HCT116 (cell line): ENCODE data around the gene CXCR6. TPM values are rescaled to one million over a fixed set of nuclear protein-coding genes. Genes with fewer than 3 reads are reported as not detected.

ENCODE experiments used
- ATAC-seq: fragments of 200-7000 bp; cut with Tn5 transposase; 2 replicates; pipeline ENCODE4 v1.9.1; 2020; ENCODE audit warnings: mild to moderate bottlenecking, moderate library complexity
- BruUV-seq: library from RNA; stranded (reverse); fragments of 400-500 nt; replicated peaks from 2 replicates; lab custom pipeline; 2021; lab: Mats Ljungman, UMichigan
- CTCF ChIA-PET: fragments of 300-600 bp; sonication (Branson Sonifier 250); formaldehyde crosslinking; loops from one replicate; lab custom pipeline; 2021; ENCODE audit warnings: antibody characterized with exemption; lab: Charles Lee
- POLR2A ChIA-PET: fragments of 300-600, 350-600 bp; sonication (Branson Sonifier 250); formaldehyde crosslinking; loops from one replicate; lab custom pipeline; 2021; ENCODE audit warnings: antibody characterized with exemption; lab: Charles Lee
- RAD21 ChIA-PET, 2 experiments: fragments of 300-600 bp; sonication (Branson Sonifier 250); formaldehyde crosslinking; loops; one replicate each; lab custom pipeline; 2023; ENCODE audit warnings: low total read pairs in 2 of 2; ENCODE audit not compliant: uncharacterized antibody in 2 of 2, unreplicated experiment in 2 of 2, low non-redundant PET in 1 of 2; lab: Charles Lee
- DNase-seq: peaks from one replicate; pipeline ENCODE4 v3.0.0-alpha.2; 2010; ENCODE audit warnings: low read depth, low spot score
- H2AFZ ChIP-seq: fragments of 200-600 bp; shearing (Covaris generic), sonication (generic); 2 replicates; pipeline ENCODE4 v1.6.1; 2017; ENCODE audit warnings: low read depth, mixed run types, mixed read lengths, antibody characterized with exemption, low read length; ENCODE audit not compliant: poor library complexity, severe bottlenecking
- H3K27ac ChIP-seq: 2 replicates; pipeline ENCODE4 v1.5.1; 2012; ENCODE audit warnings: low read depth, low read length
- H3K27me3 ChIP-seq: fragments of 200-600 bp; sonication (generic); 2 replicates; pipeline ENCODE4 v1.6.1; 2016; ENCODE audit warnings: mixed run types, low read length, mixed read lengths; ENCODE audit not compliant: insufficient read depth
- H3K36me3 ChIP-seq, 2 experiments: fragments of 200-500 bp in 1 of 2; fragments of 200-600 bp in 1 of 2; sonication (Bioruptor generic) in 1 of 2; sonication (generic) in 1 of 2; 2 replicates each; pipeline versions ENCODE4 v1.5.1 to v1.6.1; 2014 to 2016; ENCODE audit warnings: low read length in 2 of 2, inconsistent platforms in 1 of 2, mixed read lengths in 1 of 2, mixed run types in 1 of 2; ENCODE audit not compliant: insufficient read depth in 2 of 2, control insufficient read depth in 1 of 2
- H3K4me1 ChIP-seq, 2 experiments: fragments of 200-600 bp in 1 of 2; sonication (generic) in 1 of 2; 2 replicates each; pipeline versions ENCODE4 v1.5.1 to v1.6.1; 2012 to 2017; ENCODE audit warnings: low read length in 2 of 2, inconsistent platforms in 1 of 2, mild to moderate bottlenecking in 1 of 2, mixed read lengths in 1 of 2, mixed run types in 1 of 2, moderate library complexity in 1 of 2; ENCODE audit not compliant: insufficient read depth in 2 of 2, control insufficient read depth in 1 of 2
- H3K4me2 ChIP-seq: fragments of 200-600 bp; sonication (generic); 2 replicates; pipeline ENCODE4 v1.6.1; 2017; ENCODE audit warnings: mixed run types, low read length, mixed read lengths
- H3K4me3 ChIP-seq, 2 experiments: fragments of 200-600 bp in 1 of 2; sonication (generic) in 1 of 2; replicated peaks in 1 of 2; 2 replicates each; pipeline ENCODE4 v1.5.1; 2011 to 2016; ENCODE audit warnings: low read length in 2 of 2, control low read depth in 1 of 2, low read depth in 1 of 2, mild to moderate bottlenecking in 1 of 2, mixed read lengths in 1 of 2, mixed run types in 1 of 2
- H3K79me2 ChIP-seq: fragments of 200-600 bp; sonication (generic); 2 replicates; pipeline ENCODE4 v1.6.1; 2017; ENCODE audit warnings: mild to moderate bottlenecking, mixed run types, low read length, moderate library complexity, mixed read lengths; ENCODE audit not compliant: insufficient read depth
- H3K9ac ChIP-seq: fragments of 200-600 bp; sonication (generic); 2 replicates; pipeline ENCODE4 v1.6.1; 2016; ENCODE audit warnings: low read length, mixed read lengths
- H3K9me2 ChIP-seq: fragments of 200-600 bp; sonication (generic), shearing (Covaris generic); 2 replicates; pipeline ENCODE4 v1.6.1; 2017; ENCODE audit warnings: mixed run types, mild to moderate bottlenecking, moderate library complexity; ENCODE audit not compliant: insufficient read depth
- H3K9me3 ChIP-seq, 2 experiments: fragments of 200-500 bp in 1 of 2; fragments of 200-600 bp in 1 of 2; sonication (Bioruptor generic) in 1 of 2; sonication (generic) in 1 of 2; 2 replicates each; pipeline ENCODE4 v1.6.1; 2014 to 2017; ENCODE audit warnings: low read length in 2 of 2, mixed read lengths in 2 of 2, inconsistent platforms in 1 of 2, low read depth in 1 of 2, mild to moderate bottlenecking in 1 of 2, mixed run types in 1 of 2, moderate library complexity in 1 of 2; ENCODE audit not compliant: control insufficient read depth in 1 of 2, insufficient read depth in 1 of 2
- H4K20me1 ChIP-seq: fragments of 200-600 bp; sonication (generic), shearing (Covaris generic); 2 replicates; pipeline ENCODE4 v1.6.1; 2017; ENCODE audit warnings: mixed run types, mild to moderate bottlenecking, moderate library complexity; ENCODE audit not compliant: insufficient read depth
- CBX3 ChIP-seq: IDR thresholded peaks from 2 replicates; pipeline ENCODE4 v1.6.1; 2012; ENCODE audit warnings: low read depth
- CTCF ChIP-seq, 3 experiments: fragments of 200-600 bp in 1 of 3; sonication (generic) in 1 of 3; IDR thresholded peaks in 2 of 3; conservative IDR thresholded peaks in 1 of 3; 2 replicates each; pipeline ENCODE4 v1.5.1; 2012 to 2017; ENCODE audit warnings: low read depth in 2 of 3, low read length in 2 of 3, antibody characterized with exemption in 1 of 3, borderline replicate concordance in 1 of 3, control low read depth in 1 of 3, mild to moderate bottlenecking in 1 of 3, mixed read lengths in 1 of 3, mixed run types in 1 of 3, moderate library complexity in 1 of 3; ENCODE audit not compliant: insufficient read depth in 1 of 3
- EGR1 ChIP-seq: IDR thresholded peaks from 2 replicates; pipeline ENCODE4 v1.6.1; 2012; ENCODE audit warnings: low read depth
- ELF1 ChIP-seq: IDR thresholded peaks from 2 replicates; pipeline ENCODE4 v1.6.1; 2012; ENCODE audit warnings: low read depth, borderline replicate concordance
- EZH2phosphoT487 ChIP-seq: fragments of 200-600 bp; IDR thresholded peaks from 2 replicates; pipeline ENCODE4 v1.6.1; 2018; ENCODE audit warnings: antibody characterized with exemption, borderline replicate concordance
- RAD21 ChIP-seq: IDR thresholded peaks from 2 replicates; pipeline ENCODE4 v1.6.1; 2012; ENCODE audit warnings: low read depth, mild to moderate bottlenecking
- SP1 ChIP-seq: IDR thresholded peaks from 2 replicates; pipeline ENCODE4 v1.6.1; 2012; ENCODE audit warnings: low read depth
- YY1 ChIP-seq: IDR thresholded peaks from 2 replicates; pipeline ENCODE4 v1.6.1; 2011; ENCODE audit warnings: low read length, low read depth, moderate library complexity, mild to moderate bottlenecking; ENCODE audit not compliant: insufficient replicate concordance; ENCODE audit errors: extremely low read depth
- ZBTB33 ChIP-seq: IDR thresholded peaks from 2 replicates; pipeline ENCODE4 v1.6.1; 2011; ENCODE audit warnings: mild to moderate bottlenecking, low read length, moderate library complexity; ENCODE audit not compliant: insufficient replicate concordance; ENCODE audit errors: extremely low read depth
- ZFX ChIP-seq: fragments of 450-650 bp; IDR thresholded peaks from 2 replicates; pipeline ENCODE4 v1.6.1; 2017
- intact Hi-C: fragments of 100-400 bp; cut with micrococcal nuclease; formaldehyde crosslinking; loops from 2 replicates; pipeline ENCODE4 v1.10.0; 2022
- total RNA-seq: library from RNA; stranded (reverse); gene quantifications from one replicate; pipeline ENCODE4 v1.2.1, GENCODE V29; 2021; ENCODE audit not compliant: unreplicated experiment
- TF ChIP-seq, protein P1 (sequence below): IDR thresholded peaks from 2 replicates; pipeline ENCODE4 v1.6.1; 2012

CXCR6 gene
- total RNA-seq, 1 experiment from 2014 or later: not detected

- TF ChIP-seq CTCF (IDR thresholded peaks at IDR 0.05 in 2 of 3, conservative IDR thresholded peaks at IDR 0.05 in 1 of 3; ENCODE audit: borderline replicate concordance in 1 of 3, insufficient read depth in 1 of 3, low read depth in 2 of 3, low read length in 2 of 3): no peak
- TF ChIP-seq EGR1: no peak
- TF ChIP-seq ZBTB33: no peak
- no peak for TF ChIP-seq ZFX
- TF ChIP-seq YY1: no peak
- no peak for TF ChIP-seq ELF1
- no peak for TF ChIP-seq RAD21
These were observed 34.9 kb downstream of the CXCR6 start (continued) for GRCh38 chr3:45978006-45978761.

DNA sequence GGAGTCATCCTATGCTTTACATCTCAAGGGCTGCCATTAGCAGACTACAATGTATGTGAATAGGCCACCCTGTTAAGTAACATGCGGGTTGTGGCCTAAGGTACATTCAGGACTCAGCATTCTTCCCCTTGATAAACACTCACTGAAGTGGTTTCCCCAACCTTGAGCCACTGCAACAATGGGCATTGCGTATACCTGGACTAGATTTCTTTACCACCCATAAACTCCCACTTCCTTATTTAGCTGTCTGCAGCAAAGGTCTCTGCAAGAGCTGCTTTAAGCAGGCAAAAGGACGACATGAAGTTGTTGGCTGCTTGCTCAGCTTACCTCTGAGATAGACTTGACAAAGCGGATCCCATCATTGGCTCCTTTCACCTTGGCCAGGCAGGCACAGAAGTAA lies 36.1 kb downstream of the CXCR6 start:
- no peak overlapping the region for H2AFZ ChIP-seq
- peaks cover 23 to 31% of the 10 kb centered on the region in 2 experiments; a peak in 3 of 4 replicates for H3K36me3 ChIP-seq
- H3K9ac ChIP-seq: no peak overlapping the region
- no peak overlapping the region for H3K27ac ChIP-seq
- TF ChIP-seq ZFX: no peak
- no peak for TF ChIP-seq EZH2phosphoT487
- TF ChIP-seq CBX3: no peak
- TF ChIP-seq SP1: no peak
- TF ChIP-seq, protein P1, sequence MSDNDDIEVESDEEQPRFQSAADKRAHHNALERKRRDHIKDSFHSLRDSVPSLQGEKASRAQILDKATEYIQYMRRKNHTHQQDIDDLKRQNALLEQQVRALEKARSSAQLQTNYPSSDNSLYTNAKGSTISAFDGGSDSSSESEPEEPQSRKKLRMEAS: no peak
- BruUV-seq: no TSS peak
- POLR2A ChIA-PET: no interaction called here
- H3K79me2 ChIP-seq: no peaks in the 10 kb centered on the region
- ATAC-seq (no peak), DNase-seq (no peak)
- no peaks in the 10 kb centered on the region for H3K9me2 ChIP-seq
- no peaks in the 10 kb centered on the region for H3K4me1 ChIP-seq
- CTCF ChIA-PET: no interaction called here
- intact Hi-C loops: no loop called here
- H3K4me2 ChIP-seq: no peak overlapping the region
- H3K9me3 ChIP-seq: no peaks in the 10 kb centered on the region
- H3K27me3 ChIP-seq: no peaks in the 10 kb centered on the region
- H3K4me3 ChIP-seq: no peak overlapping the region
- H4K20me1 ChIP-seq: no peaks in the 10 kb centered on the region
- RAD21 ChIA-PET: no interaction called here
